NCI-H524 treated with DMSO at 0.1 percent for 48 hours (cell line): ENCODE data around the gene FAF2.

Source experiments
- DNase-seq: peaks from one replicate; lab custom pipeline; 2025; lab: John Stamatoyannopoulos, UW

The FAF2 gene

DNA sequence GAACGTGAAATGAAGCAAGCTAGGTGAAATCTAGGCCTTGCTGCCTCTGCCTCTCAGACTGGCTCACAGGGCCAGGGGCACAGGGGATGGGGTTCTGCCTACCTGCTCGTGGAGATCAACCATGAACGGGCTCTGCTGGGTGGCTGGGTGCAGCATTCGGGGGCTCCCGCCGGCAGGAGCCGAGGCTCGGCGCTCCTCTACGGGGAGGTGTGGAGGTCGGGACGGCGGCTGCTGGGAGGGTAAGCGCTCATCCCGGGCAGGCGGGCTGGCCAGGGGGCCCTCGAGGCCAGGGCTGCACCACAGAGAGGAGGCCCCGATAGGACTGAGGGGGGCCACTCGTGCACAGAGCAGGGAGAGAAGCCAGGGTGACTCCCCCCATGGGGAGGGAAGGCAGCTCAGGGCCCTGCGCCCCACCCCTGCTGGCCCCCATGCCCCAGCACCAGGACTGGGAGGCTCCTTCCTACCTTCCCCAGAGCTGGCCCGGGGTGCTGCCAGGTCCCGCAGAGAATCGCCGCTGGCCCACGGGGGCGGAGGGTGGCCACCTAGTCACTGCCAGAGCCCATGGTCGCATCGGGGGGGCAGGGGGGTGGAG is 83.8 kb downstream of the FAF2 start:
- no peak for DNase-seq

DNA sequence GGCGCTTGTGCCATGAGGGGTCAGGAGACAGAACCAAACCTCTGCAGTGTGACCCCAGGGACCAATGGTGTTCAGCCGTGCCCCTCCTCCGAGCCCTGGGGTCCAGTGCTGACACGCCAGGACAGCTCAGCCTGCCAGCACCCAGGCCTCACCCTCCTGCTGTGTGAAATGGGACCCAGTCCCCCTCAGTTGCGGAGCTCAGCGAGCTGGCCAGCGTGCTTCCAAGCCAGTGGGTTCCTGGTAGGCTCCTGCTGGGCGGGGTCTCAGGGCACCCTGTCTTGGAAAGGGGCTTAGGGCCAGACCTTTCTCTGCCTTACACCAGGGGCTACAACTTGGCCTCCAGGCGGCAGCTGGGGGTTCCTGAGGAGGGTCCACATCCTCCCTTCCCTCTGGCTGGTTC is 84.6 kb downstream of the FAF2 start:
- no peak for DNase-seq

DNA sequence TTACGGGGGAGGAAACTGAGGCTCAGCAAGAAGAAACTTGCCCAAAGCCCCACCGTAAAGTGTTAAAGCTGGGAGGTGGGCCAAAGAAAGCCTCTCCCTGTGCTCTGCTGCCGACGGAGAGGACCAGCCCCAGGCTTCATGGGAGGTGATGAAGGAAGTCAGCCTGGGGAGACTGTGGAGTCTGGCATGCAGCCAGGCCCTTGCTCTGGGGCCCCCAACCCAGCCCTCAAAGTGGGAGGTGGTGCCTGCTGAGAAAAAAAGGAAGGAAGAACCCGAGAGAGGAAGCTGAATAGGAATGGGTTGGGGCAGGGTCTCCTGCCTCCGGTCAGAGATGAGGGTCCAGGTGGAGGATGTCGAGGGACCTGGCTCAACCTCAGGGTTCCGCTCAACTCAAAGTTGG is 85.2 kb downstream of the FAF2 start:
- DNase-seq, result no peak

DNA sequence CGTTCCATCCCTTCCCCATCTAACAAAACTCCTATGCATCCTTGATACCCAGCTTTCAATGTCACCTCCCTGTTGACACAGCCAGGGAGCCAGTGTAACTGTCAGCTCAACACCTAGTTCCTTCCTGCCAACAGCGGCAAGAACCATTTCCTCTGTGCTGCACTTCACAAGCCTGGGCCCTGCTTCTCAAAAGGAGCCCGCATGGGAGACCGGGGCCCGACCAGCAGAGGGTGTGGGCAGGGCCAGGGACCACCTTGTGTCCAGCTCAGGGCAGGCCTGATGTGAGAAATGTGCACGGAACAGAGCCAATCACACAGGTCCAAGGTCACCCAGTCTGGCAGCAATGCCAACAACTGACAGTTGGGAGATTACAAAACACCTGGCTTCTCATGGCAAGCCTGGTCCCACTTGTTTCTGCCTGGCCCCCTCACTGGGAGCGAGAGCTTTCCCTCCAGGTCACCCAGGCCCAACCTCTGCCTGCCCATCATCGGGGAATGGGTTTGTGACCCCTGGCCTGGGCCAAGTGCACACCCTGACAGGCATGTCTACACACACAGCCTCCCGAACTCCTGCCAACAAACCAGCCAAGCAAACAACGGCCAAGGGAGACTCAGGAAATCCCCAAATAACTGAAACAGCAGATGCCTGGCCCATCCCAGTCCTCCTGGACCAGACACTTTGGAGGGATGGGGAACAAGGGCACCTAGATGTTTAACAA is 85.9 kb downstream of the FAF2 start:
- DNase-seq, result no peak

DNA sequence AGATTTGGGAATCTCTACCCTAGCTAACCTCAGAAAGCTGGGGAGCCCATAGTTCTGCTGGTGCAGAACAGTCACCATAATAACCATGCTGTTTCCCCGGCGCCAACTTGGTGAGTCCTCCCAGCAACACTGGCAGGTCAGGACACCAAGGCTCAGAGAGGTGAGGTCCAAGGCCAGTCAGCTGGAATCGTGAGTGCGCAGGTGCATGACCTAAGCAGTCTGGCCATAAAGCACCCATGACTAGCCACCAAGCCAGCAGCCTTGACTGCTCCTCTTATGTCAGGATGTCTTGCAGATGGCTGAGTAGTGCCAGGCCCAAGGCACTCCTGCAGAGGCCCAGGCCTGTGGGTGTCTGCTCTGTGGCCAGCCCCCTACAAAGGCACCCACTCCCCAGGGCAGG is 86.5 kb downstream of the FAF2 start:
- DNase-seq, result no peak

DNA sequence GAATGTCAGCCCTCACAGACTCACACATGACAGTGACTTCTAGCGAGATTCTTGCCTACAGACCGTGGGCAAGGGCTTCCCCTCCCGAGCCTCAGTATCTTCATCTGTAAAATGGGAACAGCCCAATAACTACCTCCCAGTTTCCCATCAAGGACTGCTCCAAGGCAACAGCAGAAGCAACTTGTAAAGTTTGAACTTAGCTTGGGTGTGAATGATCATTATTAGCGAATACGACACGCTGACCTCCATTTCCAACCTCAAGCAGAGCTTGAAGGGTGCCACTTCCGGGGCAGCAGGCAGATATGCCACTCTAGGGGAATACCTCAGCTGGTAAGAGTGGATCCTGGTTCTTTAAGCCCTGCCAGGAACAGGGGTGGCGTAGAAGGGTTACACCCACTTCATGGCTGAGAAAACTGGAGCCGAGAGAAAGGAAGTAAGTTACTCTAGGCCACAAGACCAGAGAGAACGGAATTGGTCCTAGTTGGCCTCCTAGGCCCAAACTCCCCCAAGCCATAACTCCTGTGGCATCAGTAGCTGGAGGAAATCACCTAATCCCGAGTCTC is 87.0 kb downstream of the FAF2 start:
- no peak for DNase-seq

DNA sequence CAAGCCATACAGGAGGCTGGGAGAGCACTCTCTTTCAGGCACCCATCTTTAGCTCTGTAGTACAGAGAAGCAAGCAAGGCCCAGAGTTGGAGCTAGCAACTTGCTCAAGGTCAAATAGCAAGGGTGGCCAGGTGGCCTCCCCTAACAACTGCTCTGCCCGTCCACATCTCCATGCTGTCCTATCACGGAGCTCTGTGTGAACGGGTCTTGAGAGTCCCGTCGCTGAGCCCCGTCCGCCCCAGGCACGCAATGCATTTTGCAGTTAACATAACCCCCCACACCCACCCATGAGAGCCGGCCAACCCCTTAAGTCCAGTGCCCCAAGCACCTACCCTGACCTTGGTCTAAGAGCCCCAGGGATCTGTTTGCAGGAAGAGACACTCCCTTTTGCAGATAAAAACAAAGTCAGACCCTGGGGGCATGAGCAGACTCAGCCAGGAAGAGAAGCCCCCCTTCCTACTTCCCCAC is 87.5 kb downstream of the FAF2 start:
- DNase-seq, result no peak

DNA sequence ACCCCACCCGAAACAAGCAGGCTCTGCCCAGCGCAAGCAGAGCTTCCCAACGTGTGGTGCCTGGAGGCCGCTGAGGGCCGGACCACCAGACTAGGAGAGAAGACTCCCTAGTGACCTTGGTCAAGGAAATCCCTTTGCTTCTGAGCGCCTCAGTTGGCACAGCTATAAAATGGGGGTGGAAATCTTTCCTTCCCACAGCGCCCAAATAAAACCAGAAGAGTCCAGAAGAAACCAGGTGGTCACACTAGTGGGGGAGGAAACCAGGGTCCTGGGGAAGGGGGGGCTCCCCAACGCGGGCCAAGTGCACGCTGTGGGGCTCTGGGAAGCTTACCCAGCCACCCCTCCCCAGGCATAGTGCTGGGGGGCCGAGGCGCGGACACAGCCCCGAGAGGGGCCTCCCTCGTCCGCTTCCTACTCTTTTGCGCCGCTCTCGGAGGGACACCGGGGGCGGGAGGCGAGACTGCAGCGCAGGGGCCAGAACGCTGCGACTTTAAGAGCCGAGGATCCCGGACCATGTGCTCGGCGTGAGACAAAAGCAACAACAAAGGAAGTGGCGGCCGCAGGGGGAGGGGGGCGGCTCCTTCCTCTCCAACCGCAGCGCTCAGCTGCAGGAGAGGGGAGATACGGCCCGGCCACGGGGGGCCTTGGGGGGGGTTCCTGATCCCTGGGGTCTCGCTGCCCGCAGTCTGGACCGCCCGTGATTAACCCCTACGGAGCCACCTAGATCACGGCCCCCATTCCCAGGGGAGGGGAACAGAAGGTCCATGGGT is 88.1 kb downstream of the FAF2 start:
- DNase-seq, result no peak

DNA sequence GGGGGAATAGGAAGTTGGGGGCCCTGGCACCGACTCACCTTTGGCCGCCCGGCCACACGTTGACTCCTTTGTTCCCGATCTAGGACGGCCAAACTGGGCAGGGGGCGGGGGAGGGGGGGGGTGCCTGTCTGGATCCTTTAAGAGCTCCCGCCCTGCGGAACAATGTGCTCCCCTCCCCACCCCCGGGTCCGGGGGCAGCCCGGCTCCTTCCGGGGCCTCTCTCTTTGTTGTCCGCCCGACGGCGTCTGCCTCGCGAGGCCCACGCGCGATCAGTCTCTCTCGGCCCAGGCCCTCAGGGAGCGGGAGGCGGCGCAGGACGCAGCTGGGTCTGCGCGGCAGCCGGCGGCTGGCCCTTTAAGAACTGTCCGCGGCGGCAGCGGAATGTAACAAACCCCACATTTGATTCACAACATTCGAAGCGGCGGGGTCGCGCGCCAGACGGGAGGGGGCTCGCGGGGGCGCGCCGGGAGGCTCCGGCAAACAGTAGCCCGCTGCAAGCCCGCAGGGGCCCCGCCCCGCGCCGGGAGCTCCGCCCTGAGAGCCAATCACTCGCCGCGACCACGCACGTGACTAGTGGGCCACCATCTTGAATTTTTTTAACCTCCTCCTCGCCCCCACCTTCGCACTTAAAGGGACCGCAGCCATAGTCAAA is 88.8 kb downstream of the FAF2 start, which contains the start of gene RNF44:
Gene RNF44, minus strand, starts transcription at position 501 of the 652 bp plus-strand sequence. CDS start 4,930 bp downstream, outside the sequence.
- peak; percentile 79 for DNase-seq

DNA sequence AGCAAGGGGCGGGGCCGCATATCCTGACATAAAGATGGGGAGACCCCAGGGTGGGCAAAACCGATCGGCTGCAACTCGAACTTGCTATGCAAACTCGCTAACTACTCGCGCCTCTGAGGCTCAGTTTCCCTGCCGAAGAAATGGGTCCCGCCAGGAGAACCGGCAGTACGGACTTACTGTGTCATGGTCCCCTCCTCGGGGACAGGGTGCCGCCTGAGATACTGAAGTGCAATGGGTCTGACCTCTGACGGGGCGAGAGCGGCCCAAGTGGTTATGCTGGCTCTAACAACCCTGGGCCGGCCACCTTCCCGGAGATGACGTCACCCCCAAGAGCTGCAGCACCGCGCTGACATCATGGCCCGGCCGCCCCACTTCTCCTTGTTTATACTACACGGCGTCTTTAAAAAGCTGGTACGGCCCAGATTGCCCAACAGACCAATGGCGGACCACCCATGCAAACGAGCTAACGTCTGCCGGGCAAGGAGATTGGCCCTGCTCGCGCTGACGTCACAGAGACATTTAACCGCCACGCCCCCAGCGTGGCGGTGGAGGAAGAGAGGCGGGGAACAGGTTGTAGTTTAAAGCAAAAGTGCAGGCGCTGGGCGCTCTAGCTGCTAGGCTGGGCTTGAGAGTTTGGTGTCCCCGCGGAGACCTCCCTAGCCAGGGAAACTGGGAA is 89.5 kb downstream of the FAF2 start:
- DNase-seq, result peak; percentile 92

DNA sequence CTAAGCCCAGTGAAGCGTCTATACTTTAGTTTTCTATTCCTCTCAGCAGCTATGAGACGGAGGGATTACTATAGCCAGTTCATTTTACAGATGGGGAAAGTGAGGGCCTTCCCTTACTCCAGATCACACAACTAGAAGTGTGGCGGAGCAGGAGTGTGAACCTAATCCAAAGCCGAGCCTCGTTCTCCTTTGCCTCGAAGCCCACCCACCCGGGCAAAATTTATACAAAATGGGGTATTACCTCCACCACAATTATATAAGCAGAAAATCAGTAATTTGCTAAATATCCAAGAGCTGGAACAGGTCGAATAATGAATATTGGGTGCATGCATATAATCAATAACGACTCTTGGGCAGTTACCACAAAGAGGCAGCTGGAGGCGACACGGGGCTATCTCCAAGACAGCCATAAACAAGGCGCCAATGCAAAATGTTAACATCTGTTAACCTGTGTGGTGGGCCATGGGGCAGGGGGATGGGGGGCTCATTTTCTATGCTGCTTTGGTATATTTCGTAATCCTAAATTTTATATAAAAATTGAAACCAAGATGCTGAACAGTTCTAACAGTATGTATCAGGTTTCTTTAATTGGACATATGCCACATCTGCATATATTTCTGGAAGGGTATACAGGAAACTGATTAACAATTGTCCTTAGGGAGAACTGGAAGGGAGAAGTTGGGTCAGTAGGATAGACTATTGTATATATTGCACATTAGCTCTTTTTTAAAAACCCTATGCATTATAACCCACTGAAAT is 90.2 kb downstream of the FAF2 start:
- no peak for DNase-seq

DNA sequence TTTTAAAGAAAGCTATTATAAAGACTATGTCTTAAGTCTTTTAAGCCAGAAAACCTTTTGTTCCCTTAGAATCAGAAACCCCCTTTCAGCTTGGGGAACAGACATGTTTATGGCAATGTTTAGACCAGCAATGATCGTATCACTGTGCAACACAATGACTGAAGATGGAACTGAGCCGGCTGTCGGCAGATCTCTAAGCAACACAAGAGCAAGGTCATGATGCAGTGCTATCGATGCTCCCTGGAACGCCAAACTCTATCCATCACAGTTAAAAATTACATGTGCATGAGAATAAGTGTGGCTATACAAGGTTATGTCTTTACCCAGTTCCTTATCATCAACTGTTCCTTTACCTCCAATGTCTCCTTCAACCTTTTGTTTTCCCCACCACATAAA is 90.8 kb downstream of the FAF2 start:
- DNase-seq, result no peak

DNA sequence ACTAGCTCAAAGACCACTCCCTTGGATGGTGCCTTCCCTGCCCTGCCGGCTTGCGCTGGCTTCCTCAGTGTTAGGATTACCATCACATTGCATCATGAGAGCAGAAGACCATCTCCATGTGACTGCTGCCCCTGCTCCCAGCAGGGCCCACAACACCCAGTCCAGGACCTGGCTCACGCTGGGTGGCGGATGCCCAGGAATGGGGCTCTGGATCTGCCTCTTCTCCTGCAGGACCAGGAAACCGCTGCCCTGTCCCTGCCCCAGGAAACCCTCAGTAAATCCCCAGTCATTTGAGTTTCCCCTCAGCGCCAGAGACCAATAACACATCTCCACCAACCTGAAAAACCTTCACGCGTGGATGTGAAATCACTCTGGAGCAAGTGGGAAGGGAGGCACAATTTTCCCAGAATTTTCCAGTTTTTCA is 92.3 kb downstream of the FAF2 start:
- DNase-seq, result no peak

DNA sequence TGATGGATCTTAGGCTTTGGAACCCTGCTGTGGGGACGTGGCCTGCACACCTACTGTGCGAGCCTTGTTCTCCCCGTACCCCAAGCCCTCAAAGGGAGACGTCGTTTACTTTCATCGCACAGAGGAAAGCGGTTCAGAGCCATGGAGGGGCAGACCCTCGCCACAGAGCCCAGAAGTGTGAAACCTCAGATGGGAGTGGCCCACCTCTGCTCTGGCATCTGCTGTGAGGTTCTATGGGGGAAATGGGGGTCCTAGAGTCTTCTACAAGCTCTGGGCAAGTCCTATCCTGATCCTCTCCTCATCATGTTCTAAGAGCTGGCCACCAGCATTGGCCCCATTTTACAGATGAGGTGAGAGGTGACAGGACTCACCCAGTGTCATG is 92.8 kb downstream of the FAF2 start:
- no peak for DNase-seq

DNA sequence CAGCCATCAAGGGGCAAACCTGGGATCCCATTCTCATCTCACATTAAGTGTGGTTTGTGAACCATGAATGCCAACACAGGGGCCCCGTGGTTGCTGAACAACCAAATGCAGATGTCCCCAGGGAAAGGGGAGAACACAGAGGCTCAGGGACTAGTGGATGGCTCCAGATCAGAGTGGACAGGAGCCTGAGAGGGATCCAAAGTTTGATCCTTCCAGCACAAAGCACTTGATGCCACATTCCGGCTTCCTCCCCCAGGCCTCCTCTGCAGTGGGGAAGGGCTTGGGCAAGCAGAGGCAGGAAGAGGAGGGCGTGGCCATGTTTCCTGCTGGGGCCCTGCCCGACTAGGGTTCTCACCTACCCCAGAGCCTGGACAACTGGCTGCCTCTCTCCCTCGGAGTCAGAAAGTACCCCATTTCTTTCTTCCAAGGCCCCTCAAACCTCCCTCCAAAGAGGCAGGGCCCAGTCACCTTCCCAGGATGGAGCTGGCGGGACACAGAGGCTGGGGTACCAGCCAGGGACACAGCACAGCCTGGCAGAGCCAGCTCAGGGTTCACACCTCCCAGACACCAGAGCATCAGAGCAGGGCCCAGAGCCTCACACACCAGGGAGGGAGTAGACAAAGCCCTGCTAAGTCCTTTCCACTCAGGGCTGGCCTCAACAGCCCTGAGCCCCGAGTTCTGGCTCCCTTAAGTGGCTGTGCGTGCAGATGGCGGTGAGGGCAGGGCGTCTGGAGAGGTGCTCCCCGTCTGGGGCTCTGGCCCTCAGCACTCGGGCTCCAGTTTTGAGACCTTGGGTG is 93.4 kb downstream of the FAF2 start:
- no peak for DNase-seq

DNA sequence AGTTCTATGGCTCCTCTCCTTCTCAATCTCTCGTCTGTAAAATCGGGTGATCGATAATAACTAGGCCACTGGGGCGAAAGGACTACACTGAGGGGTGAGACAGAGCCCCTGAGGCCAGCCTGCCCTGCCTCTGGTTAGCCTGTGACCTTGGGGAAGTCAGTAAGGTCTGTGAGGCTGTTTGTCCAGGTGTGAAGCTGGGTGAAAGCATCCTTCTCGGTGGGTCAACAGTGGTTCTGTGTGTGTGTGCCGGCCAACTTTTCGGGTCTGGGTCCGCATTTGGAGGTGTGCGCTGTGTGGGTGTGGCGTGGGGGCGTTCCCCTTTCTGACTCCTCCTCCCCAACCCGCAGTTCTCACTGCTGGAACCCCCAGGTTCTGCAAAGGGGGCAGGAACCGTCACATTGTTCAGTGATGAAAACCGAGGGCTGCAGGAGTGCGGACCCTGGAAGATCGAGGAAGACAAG is 94.0 kb downstream of the FAF2 start:
- no peak for DNase-seq

DNA sequence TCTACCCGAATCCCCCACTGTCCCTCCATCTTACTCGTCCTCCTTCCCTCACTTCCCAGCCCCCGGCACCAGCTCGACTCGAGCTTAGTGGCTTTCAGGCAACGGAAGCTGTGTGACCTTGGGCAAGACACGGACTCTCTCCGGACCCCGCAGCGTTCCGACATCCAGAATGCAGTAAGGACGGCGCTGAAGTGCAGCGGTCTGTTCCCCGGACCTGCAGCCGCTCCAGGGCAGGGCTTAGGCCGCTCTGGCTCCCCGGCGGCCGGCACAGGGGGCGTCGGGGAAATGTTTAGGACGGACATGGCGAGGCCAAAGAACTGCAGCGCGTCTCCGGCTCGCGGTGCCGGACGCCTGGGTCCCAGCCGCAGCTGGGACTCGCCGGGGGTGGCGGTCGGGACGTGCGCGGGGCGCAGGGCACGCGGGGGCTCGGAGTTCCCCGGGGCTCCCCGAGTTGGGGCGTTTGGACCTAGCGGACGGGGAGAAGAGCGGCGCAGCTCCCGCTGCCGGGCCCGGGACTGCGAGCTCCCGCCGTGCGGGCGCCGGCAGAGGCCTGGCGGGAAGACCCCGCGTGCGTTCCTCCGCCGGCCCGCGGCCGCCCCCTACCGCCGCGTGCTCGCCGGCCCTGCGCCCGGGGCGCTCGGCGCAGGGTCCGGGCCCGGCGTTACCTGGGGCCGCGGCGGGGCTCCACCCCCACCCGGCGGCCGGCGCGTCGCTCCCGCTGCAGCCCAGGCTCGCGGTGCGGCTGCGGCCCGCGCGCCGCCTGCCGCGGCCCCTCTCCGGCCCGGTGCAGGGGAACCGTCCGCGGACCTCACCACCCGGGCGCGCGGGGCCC is 94.6 kb downstream of the FAF2 start:
- no peak for DNase-seq

DNA sequence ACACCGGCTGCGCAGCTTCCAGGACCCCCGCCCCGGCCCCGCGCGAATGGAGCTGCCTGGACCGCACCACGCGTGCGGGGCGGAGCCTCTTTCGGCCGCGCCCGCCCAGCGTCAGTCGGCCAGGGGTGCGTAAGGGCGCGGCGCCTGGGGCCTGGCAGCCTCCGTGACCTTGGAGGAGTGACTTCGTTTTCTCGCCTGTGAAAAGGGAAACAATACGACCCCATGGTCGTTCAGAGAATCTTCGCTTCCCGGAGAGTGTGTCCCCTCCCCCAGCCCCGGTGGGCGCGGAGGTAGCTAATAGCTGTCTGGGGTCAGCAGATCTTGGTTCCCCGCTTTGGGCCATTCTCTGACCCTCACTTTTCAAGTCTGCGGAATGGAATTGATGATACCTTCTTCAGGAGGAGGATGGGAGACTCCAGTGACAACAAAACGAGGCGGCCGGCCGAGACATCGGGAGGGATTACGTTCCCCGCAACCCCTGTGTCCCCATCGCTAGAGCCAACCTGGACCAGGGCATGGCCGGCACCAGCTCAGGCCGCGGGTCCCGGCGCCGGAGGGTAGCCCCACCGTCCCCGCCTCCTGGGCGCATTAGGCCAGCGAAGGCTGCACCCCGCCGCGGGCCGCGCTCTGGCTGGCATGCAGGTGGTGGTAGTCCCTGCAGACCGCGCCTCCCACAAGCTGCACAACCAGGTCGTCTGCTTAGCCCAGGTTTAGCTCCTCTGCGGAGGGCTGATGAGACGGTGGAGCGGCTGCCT is 95.4 kb downstream of the FAF2 start:
- no peak for DNase-seq
